Stimulated activated CD4-positive, alpha-beta T cell treated with anti-CD3 and anti-CD28 coated beads, Interleukin-15, amount 100 ng/mL, for 24 hours (primary cell): Measurements from ENCODE around the gene GGT7.
"Not testable (repeated sequence)": the region's sequence is repeated elsewhere in the genome, so short reads cannot be mapped to it uniquely, and the experiment has no call there.

ENCODE experiments used
- DNase-seq: peaks from one replicate; pipeline ENCODE4 v3.0.0-alpha.2; 2020

Gene GGT7

DNA sequence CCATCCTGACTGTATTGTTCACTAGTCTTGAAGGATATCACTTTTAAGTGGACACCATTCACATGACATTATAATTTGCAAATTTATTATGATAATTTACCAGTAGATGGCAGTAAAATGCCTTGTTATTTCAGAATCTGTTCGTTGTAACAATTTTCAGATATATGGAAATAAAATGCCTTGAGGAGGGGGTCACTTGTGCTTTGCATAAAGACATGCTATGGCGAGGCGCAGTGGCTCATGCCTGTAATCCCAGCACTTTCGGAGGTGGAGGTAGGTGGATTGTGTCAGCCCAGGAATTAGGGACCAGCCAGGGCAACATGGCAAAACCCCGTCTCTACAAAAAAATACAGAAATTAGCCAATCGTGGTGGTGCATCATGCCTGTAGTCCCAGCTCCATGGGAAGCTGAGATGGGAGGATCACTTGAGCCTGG is 38.2 kb downstream of the GGT7 start:
- DNase-seq: no peak

DNA sequence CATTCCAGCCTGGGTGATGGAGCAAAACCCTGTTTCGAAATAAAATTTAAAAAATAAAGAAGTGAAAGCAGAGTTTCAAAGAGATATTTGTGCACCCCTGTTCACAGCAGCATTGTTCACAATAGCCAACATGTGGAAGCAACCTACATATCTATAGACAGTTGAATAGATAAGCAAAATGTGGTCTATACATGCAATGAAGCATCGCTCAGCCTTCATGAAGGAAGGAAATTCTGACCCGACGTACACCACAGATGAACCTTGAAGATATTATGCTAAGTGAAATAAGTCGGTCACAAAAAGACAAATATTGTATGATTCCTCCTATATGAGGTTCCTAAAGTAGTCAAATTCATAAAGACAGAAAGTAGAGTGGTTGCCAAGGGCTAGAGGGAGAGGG is 40.7 kb downstream of the GGT7 start:
- DNase-seq: no peak

DNA sequence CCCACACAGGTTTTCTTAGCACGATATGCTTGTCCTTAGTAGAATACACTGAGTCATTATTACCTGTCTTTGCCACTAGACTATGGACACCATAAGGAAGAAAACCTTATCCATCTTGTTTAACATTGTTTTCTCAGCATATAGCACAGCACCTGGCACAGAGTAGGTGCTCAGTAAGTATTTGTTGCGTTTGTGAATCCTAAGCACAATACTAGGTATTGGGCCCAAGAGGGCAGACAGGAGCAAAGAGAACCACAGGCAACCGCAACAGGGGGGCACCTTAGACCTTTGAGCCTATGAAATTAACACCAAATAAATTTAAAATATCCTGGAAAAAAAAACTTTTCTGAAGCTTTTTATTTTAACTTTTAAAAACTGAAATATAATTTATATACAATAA is 43.5 kb downstream of the GGT7 start:
- no peak for DNase-seq

DNA sequence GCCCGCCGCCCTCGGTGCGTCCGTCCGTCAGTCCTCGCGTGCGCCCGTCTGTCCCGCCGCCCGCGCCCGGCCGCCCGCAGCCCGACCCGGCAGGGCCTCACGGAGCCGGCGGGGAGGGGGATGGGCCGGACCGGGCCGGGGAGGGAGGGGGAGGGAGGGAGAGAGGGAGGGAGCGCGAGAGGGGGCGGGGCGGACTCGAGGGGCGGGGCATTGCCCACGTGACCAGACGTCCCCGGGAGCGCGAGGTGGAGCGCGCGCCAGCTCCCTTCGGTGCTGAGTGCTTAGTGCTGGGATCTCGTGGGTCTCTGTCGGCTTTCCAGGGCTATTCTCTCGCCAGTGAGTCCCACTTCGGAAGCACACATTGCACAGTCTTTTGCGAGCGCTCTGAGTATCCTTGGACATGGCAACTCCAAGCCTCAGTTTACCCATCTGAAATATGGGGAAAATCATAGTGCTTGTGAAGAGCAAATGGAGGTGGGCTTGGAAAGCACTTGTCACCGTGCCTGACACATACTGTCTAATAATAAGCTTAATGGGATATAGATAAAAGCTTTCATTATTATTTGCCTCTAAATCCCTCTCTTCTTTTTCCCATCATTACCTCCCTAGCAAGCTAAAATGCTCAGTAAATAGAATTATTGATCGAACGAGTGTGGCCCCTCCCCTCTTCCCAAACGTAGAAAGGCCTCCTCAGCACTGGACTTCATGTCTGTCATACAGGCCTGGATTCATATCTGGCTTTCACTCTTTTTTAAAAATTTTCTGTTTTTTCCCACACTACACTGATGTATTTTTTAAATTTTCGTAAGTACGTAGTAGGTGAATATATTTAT is 46.9 kb downstream of the GGT7 start, which contains the start of gene NCOA6:
NCOA6 (minus strand) TSS at position 122 of the 833 bp plus-strand sequence. CDS start 43,296 bp downstream, outside the sequence.
- DNase-seq: peak; percentile 88

DNA sequence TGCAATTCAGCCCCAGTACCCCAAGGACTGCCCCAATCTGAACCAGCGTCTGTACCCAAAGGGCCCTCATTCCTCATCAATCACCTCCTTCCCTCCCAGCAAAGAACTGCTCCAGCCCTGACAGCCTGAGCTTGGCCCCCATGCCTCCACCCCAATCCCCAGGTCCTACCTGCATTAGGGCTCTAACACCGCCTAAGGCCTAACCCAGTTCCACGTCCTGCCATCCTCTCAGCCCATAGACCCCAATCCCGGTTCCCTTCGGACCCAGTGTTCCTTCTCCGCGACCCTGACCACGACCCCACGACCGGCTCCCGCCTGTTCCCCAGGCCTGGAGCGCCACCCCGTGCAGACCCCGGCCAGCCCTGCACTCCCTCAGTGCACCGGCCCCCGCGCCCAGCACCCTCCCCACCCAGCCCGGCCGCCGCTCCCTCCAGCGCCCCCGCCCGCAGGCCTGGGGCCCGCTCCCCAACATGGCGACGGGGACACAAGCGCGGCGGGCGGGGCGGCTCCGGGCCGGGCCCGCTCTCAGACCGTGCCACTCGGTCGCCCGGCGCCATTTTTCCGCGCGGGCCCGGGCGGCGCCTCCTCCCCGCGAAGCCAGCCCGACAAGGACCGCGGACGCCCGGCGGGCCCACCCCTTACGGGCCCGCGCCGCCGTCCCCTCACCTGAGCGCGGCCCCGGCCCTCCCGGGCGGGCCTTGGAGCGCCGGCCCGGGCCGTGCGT is 47.7 kb downstream of the GGT7 start:
- peak; percentile 77 for DNase-seq

DNA sequence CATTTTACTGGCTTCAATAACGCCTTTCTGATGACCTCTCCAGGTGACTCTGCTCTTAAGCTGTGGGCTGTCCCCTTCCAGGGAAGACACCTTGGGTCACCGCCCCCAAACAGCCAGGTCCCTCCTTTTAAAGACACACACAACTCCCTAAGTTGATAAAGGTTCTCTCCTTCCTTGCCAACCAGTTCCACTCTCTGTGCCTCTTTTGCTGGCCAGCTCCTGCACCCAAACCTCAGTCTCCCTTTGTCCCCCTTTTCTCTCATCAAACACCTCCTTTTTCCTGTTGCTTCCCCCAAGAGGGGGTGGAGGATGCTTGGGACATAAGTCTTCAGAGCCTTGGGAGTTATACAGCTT is 48.2 kb downstream of the GGT7 start:
- DNase-seq: peak; percentile 86

DNA sequence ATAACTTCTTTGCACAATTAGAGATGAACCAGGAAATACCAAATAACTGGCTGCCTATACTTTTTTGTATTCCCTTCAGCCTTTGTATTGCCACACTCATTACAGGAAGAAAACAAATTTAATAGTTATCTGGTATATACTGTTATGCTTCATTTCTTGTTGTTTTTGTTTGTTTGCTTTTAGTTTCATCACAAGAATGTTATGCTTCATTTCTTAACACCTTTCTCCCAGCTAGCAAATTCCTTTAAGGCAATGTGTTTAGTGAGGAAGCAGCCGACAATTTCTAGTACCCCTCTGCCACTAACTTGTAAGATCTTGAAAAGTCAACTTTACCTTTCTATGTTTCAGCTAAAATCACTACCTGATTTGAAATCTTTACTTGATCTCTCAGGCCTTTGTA is 48.6 kb downstream of the GGT7 start:
- no peak for DNase-seq

DNA sequence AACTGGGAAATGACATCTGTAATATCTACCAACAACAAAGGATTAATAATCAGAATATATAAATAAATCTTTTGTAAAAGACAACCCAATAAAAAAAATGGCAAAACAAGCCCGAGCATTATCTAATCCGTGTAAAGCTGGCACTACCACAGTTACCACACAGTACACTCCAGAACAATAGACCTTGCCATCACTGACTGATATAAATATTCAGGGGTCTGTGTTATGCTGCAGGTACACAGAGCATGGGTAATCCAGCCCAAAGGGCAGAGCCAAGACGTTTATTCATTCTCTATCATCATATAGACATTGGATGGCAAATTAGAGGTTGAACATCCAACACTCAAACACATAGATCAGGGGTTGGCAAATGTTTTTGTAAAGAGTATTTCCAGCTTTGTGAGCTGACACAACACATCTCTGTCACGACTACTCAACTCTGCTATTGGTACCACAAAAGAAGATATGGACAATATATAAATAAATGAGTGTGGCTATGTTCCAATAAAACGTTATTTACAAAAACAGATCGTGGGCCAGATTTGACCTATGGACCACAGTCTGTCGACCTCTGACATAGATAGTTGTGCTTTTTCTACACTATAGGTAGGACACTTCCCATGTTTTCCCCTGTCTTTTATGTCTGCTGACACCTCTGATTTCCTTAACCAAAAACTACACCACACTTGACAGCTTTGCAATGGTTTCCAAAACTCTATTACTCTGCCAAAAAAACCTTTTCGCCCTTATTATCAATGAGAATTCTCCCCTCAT is 51.7 kb downstream of the GGT7 start:
- DNase-seq: no peak

DNA sequence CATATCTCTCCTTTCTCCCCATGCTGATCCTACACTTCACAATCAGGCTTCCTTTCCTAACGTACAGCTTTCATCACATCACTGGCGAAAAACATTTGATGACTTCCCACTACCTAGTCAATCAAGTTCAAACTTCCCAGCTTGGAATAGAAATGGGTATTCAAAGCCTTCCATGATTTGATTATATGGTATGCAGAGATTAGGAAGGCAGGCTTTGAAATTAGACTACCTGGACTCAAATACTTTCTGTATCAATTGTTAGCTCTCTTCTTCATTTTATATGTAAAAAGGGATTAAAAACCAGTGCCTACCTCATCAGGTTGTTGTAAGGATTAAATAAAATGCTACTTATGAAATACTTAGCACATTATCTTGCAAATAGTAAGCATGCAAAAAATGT is 54.9 kb downstream of the GGT7 start:
- DNase-seq: no peak

DNA sequence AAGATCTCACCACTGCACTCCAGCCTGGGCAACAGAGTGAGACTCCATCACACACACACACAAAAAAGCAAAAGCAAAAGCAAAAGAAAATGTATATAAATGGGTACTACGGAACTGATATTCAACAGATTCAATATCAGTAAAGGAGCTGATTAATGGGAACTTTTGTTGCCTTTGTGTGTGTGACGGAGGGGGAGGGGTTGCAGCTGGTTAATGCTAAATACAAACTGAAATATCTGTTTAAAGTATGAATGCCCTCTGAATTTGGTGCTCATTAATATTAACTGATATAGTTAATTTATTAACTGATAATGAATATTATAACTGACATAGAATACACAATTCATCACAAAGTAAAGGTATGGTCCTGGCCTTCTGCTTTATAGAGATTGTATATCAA is 55.6 kb downstream of the GGT7 start:
- no peak for DNase-seq

DNA sequence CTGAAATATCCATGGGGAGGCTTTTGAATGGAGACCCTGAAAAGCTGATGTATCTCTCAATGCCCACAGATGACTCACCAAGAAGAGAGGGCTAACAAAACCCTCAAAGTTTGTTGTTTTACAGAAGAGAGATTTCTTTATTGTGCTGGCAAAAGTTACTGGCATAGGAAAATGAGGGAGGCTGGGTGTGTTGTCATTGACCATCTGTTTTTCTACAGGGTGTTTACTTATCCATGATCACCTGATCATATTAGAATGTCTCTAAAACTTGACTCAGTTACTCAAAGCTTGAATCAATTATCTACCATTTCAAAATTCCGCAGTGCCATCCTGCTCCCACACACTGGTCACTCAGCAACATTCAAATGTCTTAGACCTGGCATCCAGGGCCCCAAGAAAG is 57.0 kb downstream of the GGT7 start:
- DNase-seq: no peak

DNA sequence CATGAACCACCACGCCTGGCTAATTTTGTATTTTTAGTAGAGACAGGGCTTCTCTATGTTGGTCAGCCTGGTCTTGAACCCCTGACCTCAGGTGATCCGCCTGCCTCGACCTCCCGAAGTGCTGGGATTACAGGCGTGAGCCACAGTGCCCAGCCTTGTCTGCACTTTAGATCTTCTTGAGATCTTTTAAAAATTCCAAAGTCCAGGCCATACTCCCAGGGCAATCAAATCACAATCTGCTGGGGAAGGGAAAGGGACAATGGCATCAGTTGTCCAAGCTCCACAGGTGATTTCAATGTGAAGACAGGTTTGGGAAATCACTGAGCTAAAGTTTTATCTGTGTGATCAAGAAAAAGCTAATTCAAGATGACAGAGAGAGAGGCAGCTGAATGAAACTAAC is 64.1 kb downstream of the GGT7 start:
- DNase-seq: no peak

DNA sequence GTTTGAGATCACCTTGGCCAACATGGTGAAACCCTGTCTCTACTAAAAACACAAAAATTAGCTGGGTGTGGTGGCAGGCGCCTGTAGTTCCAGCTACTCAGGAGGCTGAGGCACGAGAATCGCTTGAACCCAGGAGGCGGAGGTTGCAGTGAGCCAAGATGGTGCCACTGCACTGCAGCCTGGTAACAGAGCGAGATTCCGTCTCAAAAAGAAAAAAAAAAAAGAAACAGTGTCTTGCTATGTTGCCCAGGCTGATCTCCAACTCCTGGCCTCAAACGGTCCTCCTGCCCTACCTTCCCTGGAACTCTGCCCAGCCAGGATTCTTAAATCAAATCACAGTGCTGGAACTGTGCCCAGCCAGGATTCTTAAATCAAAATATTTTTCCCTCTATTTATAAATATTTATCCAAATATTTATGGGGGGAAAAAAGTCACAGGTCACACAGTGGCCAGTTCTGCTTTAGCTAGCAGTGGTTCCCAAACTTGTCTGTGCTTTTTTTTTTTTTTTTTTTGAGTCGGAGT is 64.7 kb downstream of the GGT7 start:
- DNase-seq: not testable (repeated sequence)

DNA sequence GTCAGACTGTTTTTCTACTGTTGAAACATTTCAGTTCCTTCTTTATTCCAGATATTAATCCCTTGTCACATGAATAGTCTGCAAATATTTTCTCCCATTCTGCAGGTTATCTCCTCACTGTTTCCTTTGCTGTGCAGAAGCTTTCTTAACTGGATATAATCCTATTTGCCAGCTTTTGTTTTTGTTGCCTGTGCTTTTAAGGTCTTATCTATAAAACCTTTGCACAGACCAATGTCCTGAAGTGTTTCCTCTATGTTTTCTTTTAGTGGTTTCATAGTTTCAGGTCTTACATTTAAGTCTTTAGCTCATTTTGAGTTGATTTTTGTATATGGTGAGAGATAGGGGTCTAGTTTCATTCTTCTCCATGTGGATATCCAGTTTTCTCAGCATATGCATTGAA is 66.4 kb downstream of the GGT7 start:
- no peak for DNase-seq

DNA sequence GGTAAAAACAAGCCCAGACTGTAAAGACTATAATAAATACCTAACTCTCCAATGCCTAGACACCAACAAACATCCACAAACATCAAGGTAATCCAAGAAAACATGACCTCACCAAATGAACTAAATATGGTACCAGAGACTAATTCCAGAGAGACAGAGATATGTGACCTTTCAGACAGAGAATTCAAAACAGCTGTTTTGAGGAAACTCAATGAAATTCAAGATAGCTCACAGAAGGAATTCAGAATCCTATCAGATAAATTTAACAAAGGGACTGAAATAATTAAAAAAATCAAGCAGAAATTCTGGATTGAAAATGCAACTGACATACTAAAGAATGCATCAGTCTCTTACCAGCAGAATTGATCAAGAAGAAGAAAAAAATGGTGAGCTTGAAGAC is 73.8 kb downstream of the GGT7 start:
- DNase-seq: no peak

DNA sequence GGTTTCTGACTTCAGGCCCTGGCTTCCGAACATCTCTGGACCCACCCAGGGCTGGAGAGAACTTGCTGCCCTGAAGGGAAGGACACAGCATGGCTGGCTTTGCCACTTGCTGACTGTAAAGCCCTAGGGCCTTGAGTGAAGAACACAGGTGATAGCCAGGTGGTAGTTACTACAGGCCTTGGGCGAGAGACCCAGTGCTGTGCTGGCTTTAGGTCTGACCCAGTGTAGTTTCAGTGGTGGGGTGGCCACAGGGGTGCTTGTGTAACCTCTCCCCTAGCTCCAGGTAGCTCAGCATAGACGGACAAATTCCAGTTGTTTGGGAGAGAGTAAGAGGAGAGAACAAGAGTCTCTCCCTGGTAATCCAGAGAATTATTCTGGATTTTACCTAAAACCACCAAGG is 74.3 kb downstream of the GGT7 start:
- no peak for DNase-seq

DNA sequence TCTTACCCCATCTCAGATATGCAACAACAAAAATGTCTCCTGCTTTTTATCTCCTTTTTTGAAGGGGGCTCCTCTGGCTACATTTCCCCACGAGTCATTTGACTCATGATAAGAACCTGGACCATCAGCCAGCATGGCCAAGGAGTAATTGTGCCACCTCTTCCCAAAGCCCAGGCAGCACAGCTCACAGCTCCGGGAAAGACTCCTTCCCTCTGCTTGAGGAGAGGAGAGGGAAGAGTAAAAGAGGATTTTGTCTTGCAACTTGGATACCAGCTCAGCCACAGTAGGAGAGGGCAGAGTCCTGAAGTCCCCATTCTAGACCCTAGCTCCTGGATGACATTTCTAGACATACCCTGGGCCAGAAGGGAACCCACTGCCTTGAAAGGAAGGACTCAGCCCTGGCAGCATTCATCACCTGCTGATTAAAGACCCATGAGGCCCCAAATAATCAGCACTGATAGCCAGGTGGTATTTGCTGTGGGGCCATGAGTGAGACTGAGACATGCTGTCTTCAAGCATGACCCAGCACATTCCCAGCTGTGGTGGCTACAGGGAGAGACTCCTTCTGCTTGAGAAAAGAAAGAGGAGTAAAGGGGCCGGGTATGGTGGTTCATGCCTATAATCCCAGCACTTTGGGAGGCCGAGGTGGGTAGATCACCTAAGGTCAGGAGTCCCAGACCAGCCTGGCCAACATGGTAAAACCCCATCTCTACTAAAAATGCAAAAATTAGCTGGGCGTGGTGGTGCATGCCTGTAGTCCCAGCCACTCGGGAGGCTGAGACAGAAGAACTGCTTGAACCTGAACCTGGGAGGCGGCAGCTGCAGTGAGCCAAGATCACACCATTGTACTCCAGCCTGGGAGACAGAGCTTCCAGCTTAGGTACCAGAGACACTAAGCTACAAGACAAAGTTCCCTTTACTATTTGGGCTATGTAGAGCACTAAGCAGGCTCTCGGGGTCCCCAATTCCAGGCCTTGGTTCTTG is 75.4 kb downstream of the GGT7 start:
- DNase-seq: no peak
